HS-5 (cell line): ENCODE measurements around the gene AS3MT.
"Not testable (repeated sequence)": the region's sequence is repeated elsewhere in the genome, so short reads cannot be mapped to it uniquely, and the experiment has no call there.

Experiments
- DNase-seq: peaks from one replicate; pipeline ENCODE4 v3.0.0-alpha.2; 2012; ENCODE audit warnings: low read depth

The AS3MT gene

DNA sequence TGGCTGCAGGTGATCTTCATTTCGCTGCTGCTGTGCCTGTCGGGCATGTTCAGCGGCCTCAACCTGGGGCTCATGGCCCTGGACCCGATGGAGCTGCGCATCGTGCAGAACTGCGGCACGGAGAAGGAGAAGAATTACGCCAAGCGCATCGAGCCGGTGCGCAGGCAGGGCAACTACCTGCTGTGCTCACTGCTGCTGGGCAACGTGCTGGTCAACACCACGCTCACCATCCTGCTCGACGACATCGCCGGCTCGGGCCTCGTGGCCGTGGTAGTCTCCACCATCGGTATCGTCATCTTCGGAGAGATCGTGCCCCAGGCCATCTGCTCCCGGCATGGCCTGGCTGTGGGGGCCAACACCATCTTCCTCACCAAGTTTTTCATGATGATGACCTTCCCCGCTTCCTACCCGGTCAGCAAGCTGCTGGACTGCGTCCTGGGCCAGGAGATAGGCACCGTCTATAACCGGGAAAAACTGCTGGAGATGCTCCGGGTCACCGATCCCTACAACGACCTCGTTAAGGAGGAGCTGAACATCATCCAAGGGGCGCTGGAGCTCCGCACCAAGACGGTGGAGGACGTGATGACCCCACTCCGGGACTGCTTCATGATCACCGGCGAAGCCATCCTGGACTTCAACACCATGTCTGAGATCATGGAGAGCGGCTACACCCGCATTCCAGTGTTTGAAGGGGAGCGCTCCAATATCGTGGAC lies 50.1 kb downstream of the AS3MT start:
- no peak for DNase-seq

DNA sequence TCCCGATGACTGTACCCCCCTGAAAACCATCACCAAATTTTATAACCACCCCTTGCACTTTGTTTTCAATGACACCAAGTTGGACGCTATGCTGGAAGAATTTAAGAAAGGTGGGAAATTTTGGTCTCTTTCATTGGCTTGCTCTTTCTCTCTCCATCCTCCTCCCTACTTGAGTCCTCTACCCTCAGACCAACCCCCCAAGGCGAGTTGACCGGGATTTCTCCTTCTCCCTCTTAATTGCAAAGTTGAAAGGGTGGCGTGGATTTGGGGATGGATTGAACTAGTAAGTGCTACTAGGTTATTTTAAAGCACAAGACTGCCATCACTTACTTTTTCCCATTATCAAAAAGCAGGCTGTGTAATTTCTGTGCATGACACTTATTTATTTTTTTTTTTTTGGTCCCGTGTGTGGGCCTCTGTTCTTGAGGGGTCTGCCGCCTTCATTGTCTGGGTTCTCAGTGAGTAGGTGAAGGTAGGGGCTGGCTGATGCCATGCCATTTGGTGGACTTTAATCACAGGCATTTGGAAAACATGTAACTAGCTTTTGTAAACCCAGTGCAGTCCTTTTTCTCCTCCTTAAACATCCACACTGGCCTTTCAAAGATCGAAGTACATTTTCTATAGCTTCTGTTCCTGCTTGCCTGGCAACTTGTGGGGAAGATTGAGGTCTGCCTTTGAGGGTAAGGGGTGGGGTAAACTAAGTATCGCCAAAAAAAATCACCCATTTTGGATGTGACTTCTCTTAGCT lies 50.9 kb downstream of the AS3MT start:
- no peak for DNase-seq

GRCh38 chr10:102923601-102924000 lies 54.3 kb downstream of the AS3MT start:
- DNase-seq: no peak

DNA sequence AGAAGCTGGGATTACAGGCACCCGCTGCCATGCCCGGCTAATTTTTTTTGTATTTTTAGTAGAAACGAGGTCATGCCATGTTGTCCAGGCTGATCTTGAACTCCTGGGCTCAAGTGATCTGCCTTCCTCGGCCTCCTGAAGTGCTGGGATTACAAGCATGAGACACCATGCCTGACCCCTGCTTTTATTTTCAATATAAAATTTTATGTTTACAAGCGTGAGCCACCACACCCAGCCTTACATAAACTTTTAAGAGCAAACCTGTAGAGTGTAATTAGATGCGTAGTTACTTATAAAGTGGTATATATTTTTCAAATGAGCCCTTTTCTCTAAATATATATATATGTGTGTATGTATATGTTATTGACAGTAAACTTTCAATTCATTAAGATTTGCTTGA lies 57.6 kb downstream of the AS3MT start:
- DNase-seq: no peak

DNA sequence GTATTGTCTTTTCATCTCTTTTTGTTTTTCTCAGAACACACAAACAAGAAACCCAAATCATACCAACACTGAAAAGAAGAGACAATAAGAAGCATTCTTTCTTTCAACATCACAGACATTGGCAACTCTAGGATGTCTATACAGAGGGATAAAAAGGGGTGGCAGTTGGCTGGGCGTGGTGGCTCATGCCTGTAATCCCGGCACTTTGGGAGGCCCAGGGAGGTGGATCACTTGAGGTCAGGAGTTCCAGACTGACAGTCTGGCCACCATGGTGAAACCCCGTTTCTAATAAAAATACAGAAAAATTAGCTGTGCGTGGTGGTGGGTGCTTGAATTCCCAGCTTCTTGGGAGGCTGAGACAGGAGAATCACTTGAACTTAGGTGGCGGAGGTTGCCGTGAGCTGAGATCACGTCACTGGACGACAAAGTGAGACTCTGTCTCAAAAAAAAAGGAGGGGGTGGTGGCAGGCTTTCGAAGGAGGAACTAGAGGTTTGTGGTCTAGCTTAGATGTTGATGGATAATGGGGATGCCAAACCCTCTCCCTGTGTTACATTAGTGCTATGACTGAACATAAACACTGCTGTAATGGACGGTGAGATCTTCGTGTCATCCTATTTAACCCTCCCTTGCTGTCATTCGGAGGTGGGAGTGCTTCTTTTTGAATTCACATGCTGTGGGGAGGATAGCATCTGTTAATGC lies 58.2 kb downstream of the AS3MT start:
- no peak for DNase-seq

DNA sequence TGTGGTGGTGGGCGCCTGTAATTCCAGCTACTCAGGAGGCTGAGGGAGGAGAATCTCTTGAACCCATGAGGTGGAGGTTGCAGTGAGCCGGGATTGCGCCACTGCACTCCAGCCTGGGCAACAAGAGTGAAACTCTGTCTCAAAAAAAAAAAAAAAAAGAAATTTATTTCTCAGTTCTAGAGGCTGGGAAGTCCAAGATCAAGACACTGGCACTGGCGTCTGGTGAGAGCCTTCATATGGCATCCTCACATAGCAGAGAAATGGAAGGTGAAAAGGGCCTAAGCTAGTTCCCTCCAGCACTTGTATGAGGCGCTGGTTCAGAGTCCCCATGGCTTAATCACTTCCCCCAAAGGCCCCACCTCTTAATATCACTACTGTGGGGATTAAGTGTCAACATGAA lies 59.2 kb downstream of the AS3MT start:
- not testable (repeated sequence) for DNase-seq

DNA sequence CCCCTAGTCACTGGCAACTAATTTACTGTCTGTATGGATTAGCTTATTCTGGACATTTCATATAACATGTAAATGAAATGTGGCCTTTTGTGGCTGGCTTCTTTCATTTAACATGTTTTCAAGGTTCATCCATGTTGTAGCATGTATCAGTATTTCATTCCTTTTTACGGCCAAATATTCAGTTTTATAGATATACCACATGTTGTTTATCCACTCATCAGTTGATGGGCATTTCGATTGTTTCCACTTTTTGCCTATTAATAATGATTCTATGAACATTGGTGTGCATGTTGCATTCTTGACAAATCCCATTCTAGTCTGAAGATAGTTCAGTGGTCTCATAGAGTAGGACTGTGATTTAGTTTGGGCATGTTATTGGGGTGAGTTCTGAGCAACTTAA lies 61.5 kb downstream of the AS3MT start:
- no peak for DNase-seq

DNA sequence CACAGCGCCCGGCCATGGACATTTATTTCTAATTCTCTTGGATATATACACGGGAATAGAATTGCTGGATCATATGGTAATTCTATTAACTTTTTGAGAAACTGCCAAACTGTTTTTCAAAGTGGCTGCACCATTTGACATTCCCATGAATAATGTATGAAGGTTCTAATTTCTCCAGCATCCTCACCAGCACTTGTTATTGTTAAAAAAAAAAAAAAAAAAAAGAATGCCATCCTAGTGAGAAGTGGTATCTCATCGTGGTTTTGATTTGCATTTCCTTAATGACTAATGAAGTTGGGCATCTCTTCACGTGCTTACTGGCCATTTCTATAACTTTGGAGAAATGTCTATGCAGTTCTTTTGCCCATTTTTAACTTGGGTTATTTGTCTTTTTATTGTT lies 62.4 kb downstream of the AS3MT start:
- no peak for DNase-seq

- no peak for DNase-seq
Observed at GRCh38 chr10:102935505-102935904, 66.2 kb downstream of the AS3MT start.

- no peak for DNase-seq
Observed at GRCh38 chr10:102935939-102936605, 66.8 kb downstream of the AS3MT start.

GRCh38 chr10:102941401-102941800 lies 72.1 kb downstream of the AS3MT start:
- DNase-seq: no peak

DNA sequence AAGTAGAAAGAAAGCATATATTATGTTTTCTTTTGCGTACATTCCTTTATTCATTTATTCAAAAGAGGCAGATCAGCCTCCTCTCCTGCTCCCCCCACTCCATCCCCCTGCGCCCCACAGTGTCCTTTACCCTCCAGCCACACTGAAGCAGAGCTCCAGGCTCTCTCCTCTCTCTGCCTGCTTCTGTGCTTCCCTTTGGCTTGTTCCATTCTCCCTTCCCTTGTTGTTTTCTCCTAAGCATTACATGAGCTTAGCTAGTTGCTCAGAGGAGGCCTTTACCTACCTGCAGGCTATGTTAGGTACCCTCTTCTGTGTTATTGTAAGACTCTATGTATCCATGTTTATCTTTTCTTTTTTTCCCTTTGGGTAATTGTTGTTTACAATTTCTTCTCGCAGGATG lies 76.2 kb downstream of the AS3MT start:
- no peak for DNase-seq

GRCh38 chr10:102945962-102946361 lies 76.7 kb downstream of the AS3MT start:
- no peak for DNase-seq

DNA sequence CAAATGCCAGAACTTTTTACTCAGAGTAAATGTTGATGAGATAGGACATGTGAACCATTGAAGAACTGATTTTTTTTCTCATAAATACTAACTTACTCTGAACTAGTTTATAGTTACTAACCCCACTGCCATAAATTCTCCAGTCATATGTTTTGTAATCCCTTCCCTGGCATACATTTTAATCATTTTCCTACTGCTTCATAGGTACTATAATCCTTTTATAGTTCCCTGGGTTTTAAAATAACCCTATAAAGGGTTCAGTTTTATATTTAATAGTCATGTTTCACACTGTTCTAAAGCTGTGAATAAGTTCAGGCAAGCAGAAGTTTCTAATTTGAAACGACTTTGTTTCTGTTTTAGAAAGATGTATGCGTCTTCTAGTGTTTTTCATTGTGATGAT lies 77.7 kb downstream of the AS3MT start:
- no peak for DNase-seq

GRCh38 chr10:102948176-102948575 lies 78.9 kb downstream of the AS3MT start:
- DNase-seq: no peak

- no peak for DNase-seq
Observed at GRCh38 chr10:102948786-102949185, 79.5 kb downstream of the AS3MT start.

DNA sequence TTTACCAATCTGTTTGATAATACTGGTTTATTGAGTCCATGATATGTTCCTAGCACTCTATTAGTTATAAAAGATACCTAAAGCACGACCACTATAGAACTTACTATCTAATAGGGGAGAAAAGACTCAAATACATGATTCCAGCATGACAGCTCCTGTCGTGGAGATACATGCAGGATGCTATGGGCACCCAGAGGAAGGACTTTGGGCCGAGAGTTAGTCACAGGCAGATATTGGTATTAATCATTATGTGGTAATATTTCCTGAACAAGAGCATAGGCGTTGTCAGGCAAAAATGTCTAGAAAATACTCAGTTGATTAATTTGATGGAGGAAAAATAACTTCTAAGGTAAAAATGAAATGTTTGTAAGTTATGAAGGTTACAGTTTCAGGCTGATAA lies 80.6 kb downstream of the AS3MT start:
- no peak for DNase-seq

DNA sequence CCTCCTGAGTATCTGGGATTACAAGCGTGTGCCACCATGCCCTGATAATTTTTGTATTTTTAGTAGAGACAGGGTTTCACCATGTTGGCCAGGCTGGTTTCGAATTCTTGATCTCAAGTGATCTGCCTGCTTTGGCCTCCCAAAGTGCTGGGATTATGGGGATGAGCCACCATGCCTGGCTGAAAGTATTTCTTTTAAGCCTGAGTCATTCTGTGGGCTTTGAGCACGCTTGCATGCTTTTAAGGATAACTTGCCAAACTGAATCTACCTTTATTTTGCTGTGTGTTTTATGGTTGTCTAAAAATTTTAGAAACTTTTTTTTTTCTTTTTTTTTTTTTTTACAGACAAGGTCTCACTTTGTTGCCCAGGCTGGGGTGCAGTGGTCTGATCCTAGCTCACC lies 82.0 kb downstream of the AS3MT start:
- no peak for DNase-seq
